GM21723 (cell line): ENCODE measurements around the gene KIF3B.
"Not testable (repeated sequence)": the region's sequence is repeated elsewhere in the genome, so short reads cannot be mapped to it uniquely, and the experiment has no call there.

Source experiments
- ATAC-seq: cut with Tn5 transposase; IDR thresholded peaks from one replicate; pipeline ENCODE4 v1.9.1; 2021; ENCODE audit warnings: mild to moderate bottlenecking, moderate library complexity; ENCODE audit not compliant: unreplicated experiment

KIF3B gene

GRCh38 chr20:32327087-32327681 lies 49.7 kb downstream of the KIF3B start:
- ATAC-seq: no peak

GRCh38 chr20:32329817-32330554 lies 52.5 kb downstream of the KIF3B start:
- no peak for ATAC-seq

- ATAC-seq: no peak
Measured at GRCh38 chr20:32330555-32330897, 53.1 kb downstream of the KIF3B start.

- ATAC-seq: no peak
Measured at GRCh38 chr20:32332614-32333013, 55.2 kb downstream of the KIF3B start.

GRCh38 chr20:32333181-32333987 lies 55.9 kb downstream of the KIF3B start:
- ATAC-seq: peak; percentile 64

GRCh38 chr20:32333988-32334885 lies 56.8 kb downstream of the KIF3B start:
- ATAC-seq: peak; percentile 34

GRCh38 chr20:32336918-32337347 lies 59.5 kb downstream of the KIF3B start:
- ATAC-seq: no peak

- no peak for ATAC-seq
Measured at GRCh38 chr20:32337937-32338661, 60.6 kb downstream of the KIF3B start.

GRCh38 chr20:32338665-32339064 lies 61.2 kb downstream of the KIF3B start:
- ATAC-seq: no peak

- ATAC-seq: no peak
Measured at GRCh38 chr20:32339116-32339515, 61.7 kb downstream of the KIF3B start.

GRCh38 chr20:32341053-32341452 lies 63.6 kb downstream of the KIF3B start:
- ATAC-seq: not testable (repeated sequence)

GRCh38 chr20:32343439-32343838 lies 66.0 kb downstream of the KIF3B start:
- ATAC-seq: no peak

- no peak for ATAC-seq
Measured at GRCh38 chr20:32344835-32345506, 67.5 kb downstream of the KIF3B start.

- no peak for ATAC-seq
Measured at GRCh38 chr20:32348207-32348606, 70.8 kb downstream of the KIF3B start.

GRCh38 chr20:32350421-32350820 lies 73.0 kb downstream of the KIF3B start:
- no peak for ATAC-seq

GRCh38 chr20:32352121-32352720 lies 74.8 kb downstream of the KIF3B start:
- ATAC-seq: no peak

GRCh38 chr20:32353848-32354496 lies 76.5 kb downstream of the KIF3B start:
- no peak for ATAC-seq

GRCh38 chr20:32354592-32355416 lies 77.4 kb downstream of the KIF3B start:
- ATAC-seq: peak; percentile 21
